K562 (cell line): ENCODE results near the gene SEC63. TPM values are rescaled to one million over a fixed set of nuclear protein-coding genes. Genes with fewer than 3 reads are reported as not detected.

ENCODE experiments used
- GMEB1 ChIP-seq: fragments of 250-450 bp; sonication (Bioruptor Pico); IDR thresholded peaks from 2 replicates; pipeline ENCODE4 v1.4.0; 2020; ENCODE audit warnings: mild to moderate bottlenecking
- MECOM ChIP-seq: fragments of 250-450 bp; sonication (Bioruptor Pico); IDR thresholded peaks from 2 replicates; pipeline ENCODE4 v1.8.0; 2022; ENCODE audit warnings: inconsistent platforms
- NFIC ChIP-seq: fragments of 450-650 bp; IDR thresholded peaks from 2 replicates; pipeline ENCODE4 v1.6.1; 2017; ENCODE audit warnings: mild to moderate bottlenecking, inconsistent platforms
- SAFB2 ChIP-seq: fragments of 200-400 bp; formaldehyde crosslinking; IDR thresholded peaks from 2 replicates; pipeline ENCODE4 v1.6.1; 2018; ENCODE audit warnings: borderline replicate concordance, low read length, low read depth, moderate library complexity; ENCODE audit not compliant: severe bottlenecking
- SIN3A ChIP-seq, 2 experiments: fragments of 150-350 bp in 1 of 2; IDR thresholded peaks; 2 replicates each; pipeline ENCODE4 v1.6.1; 2011 to 2016; ENCODE audit warnings: borderline replicate concordance in 2 of 2, low read depth in 2 of 2, low read length in 2 of 2, mild to moderate bottlenecking in 2 of 2, moderate library complexity in 2 of 2; ENCODE audit not compliant: control insufficient read depth in 1 of 2
- SNIP1 ChIP-seq: fragments of 450-650 bp; IDR thresholded peaks from 2 replicates; pipeline ENCODE4 v1.7.1; 2017; ENCODE audit warnings: low read depth, mild to moderate bottlenecking
- SNRNP70 ChIP-seq: fragments of 200-400 bp; formaldehyde crosslinking; optimal IDR thresholded peaks from 2 replicates; pipeline ENCODE3; 2017; ENCODE audit warnings: low read depth, low read length
- TFAP4 ChIP-seq: sonication (generic); formaldehyde crosslinking; IDR thresholded peaks from 2 replicates; pipeline ENCODE4 v1.8.0; 2022; ENCODE audit warnings: missing genetic modification reagents, mild to moderate bottlenecking, moderate library complexity, borderline replicate concordance
- ZBTB26 ChIP-seq: fragments of 450-650 bp; formaldehyde crosslinking; IDR thresholded peaks from 2 replicates; pipeline ENCODE4 v1.4.0; 2022; ENCODE audit warnings: missing genetic modification characterization
- ZNF12 ChIP-seq: sonication (generic); formaldehyde crosslinking; IDR thresholded peaks from 2 replicates; pipeline ENCODE4 v1.4.0; 2020; ENCODE audit warnings: mild to moderate bottlenecking, missing genetic modification reagents
- ZNF212 ChIP-seq: fragments of 450-650 bp; formaldehyde crosslinking; IDR thresholded peaks from 2 replicates; pipeline ENCODE4 v1.4.0; 2020; ENCODE audit warnings: mild to moderate bottlenecking
- ZNF274 ChIP-seq: IDR thresholded peaks from 2 replicates; pipeline ENCODE4 v1.6.1; 2011; ENCODE audit warnings: low read depth, mild to moderate bottlenecking, low read length, moderate library complexity, borderline replicate concordance
- ZNF436 ChIP-seq: fragments of 250-450, 450-650 bp; sonication (Bioruptor Pico); formaldehyde crosslinking; IDR thresholded peaks from 2 replicates; pipeline ENCODE4 v1.7.0; 2020; ENCODE audit warnings: mild to moderate bottlenecking
- ZNF696 ChIP-seq: fragments of 250-450 bp; sonication (Bioruptor Pico); conservative IDR thresholded peaks from 2 replicates; pipeline ENCODE4 v1.4.0; 2020; ENCODE audit warnings: mild to moderate bottlenecking, moderate library complexity
- polyA plus RNA-seq, 8 experiments: library from polyadenylated mRNA; depleted of rRNA in 4 of 8; stranded (reverse) in 5 of 8; unstranded in 3 of 8; fragments of >200 nt; fragmentation: Nextera tagmentation in 2 of 8; fragmentation: Illumina TruSeq in 1 of 8; extraction: Ambion mirVana in 2 of 8; extraction: Trizol in 1 of 8; gene quantifications; 2 replicates each; pipeline versions ENCODE4 v1.2.1 to v1.2.3, GENCODE V29; 2011 to 2014; ENCODE audit warnings: inconsistent platforms in 1 of 8, missing spikeins in 1 of 8
- total RNA-seq, 7 experiments: library from RNA; depleted of rRNA in 6 of 7; stranded (reverse); fragments of >200 nt in 6 of 7; fragmentation: Illumina TruSeq in 2 of 7; extraction: Trizol in 2 of 7; gene quantifications; 2 replicates each; pipeline versions ENCODE4 v1.2.1 to v1.2.3, GENCODE V29; 2011 to 2021; ENCODE audit warnings: low replicate concordance in 1 of 7
- TF ChIP-seq, protein P1 (sequence below): fragments of 450-650 bp; IDR thresholded peaks from 2 replicates; pipeline ENCODE4 v1.6.1; 2016
- TF ChIP-seq, protein P2 (sequence below): sonication (generic); formaldehyde crosslinking; IDR thresholded peaks from 2 replicates; pipeline ENCODE4 v1.8.0; 2023; ENCODE audit warnings: mild to moderate bottlenecking, missing genetic modification reagents
- TF ChIP-seq, protein P3 (sequence below): IDR thresholded peaks from 3 replicates; pipeline ENCODE4 v1.6.1; 2011; ENCODE audit warnings: borderline replicate concordance, mild to moderate bottlenecking, moderate library complexity; ENCODE audit not compliant: insufficient read length; ENCODE audit errors: extremely low read depth

SEC63 gene
- total and polyA plus RNA-seq, 9 of the 15 experiments (the other 6 are each of a cell fraction or from before 2014, with no cell fraction given) = 13.8 to 74.6 (median 28.4) TPM

- TF ChIP-seq GMEB1 (CRISPR knock-in tag) (peak; percentile 59), ZNF212 (CRISPR knock-in tag) (0 out of 2 replicates have a peak, but pooled peaks have one; percentile 72), TFAP4 (CRISPR knock-in tag) (peak; percentile 74; the same call in 1 of the 2 replicates), SNIP1 (no peak), NFIC (peak; percentile 54), MECOM (CRISPR knock-in tag) (no peak), ZNF436 (CRISPR knock-in tag) (no peak), ZNF274 (no peak), SNRNP70 (no peak), SIN3A (IDR thresholded peaks at IDR 0.05; ENCODE audit: borderline replicate concordance in 2 of 2, control insufficient read depth in 1 of 2, low read depth in 2 of 2, low read length in 2 of 2) (0 out of 4 replicates have a peak, but pooled peaks of 1 of the 2 experiments have one; percentile 57), ZNF696 (no peak), SAFB2 (no peak), ZBTB26 (CRISPR knock-in tag) (peak; percentile 74; the same call in 1 of the 2 replicates), ZNF12 (CRISPR knock-in tag) (0 out of 2 replicates have a peak, but pooled peaks have one; percentile 7)
- TF ChIP-seq, protein P1, sequence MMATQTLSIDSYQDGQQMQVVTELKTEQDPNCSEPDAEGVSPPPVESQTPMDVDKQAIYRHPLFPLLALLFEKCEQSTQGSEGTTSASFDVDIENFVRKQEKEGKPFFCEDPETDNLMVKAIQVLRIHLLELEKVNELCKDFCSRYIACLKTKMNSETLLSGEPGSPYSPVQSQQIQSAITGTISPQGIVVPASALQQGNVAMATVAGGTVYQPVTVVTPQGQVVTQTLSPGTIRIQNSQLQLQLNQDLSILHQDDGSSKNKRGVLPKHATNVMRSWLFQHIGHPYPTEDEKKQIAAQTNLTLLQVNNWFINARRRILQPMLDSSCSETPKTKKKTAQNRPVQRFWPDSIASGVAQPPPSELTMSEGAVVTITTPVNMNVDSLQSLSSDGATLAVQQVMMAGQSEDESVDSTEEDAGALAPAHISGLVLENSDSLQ = peak; percentile 78
- TF ChIP-seq, protein P2, sequence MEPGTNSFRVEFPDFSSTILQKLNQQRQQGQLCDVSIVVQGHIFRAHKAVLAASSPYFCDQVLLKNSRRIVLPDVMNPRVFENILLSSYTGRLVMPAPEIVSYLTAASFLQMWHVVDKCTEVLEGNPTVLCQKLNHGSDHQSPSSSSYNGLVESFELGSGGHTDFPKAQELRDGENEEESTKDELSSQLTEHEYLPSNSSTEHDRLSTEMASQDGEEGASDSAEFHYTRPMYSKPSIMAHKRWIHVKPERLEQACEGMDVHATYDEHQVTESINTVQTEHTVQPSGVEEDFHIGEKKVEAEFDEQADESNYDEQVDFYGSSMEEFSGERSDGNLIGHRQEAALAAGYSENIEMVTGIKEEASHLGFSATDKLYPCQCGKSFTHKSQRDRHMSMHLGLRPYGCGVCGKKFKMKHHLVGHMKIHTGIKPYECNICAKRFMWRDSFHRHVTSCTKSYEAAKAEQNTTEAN (CRISPR knock-in tag) = 0 out of 2 replicates have a peak, but pooled peaks have one; percentile 26
- TF ChIP-seq, protein P3, sequence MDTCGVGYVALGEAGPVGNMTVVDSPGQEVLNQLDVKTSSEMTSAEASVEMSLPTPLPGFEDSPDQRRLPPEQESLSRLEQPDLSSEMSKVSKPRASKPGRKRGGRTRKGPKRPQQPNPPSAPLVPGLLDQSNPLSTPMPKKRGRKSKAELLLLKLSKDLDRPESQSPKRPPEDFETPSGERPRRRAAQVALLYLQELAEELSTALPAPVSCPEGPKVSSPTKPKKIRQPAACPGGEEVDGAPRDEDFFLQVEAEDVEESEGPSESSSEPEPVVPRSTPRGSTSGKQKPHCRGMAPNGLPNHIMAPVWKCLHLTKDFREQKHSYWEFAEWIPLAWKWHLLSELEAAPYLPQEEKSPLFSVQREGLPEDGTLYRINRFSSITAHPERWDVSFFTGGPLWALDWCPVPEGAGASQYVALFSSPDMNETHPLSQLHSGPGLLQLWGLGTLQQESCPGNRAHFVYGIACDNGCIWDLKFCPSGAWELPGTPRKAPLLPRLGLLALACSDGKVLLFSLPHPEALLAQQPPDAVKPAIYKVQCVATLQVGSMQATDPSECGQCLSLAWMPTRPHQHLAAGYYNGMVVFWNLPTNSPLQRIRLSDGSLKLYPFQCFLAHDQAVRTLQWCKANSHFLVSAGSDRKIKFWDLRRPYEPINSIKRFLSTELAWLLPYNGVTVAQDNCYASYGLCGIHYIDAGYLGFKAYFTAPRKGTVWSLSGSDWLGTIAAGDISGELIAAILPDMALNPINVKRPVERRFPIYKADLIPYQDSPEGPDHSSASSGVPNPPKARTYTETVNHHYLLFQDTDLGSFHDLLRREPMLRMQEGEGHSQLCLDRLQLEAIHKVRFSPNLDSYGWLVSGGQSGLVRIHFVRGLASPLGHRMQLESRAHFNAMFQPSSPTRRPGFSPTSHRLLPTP = no peak
Measured at GRCh38 chr6:107957909-107958688, at the start of gene SEC63 (continued).
